22Rv1 (cell line): ENCODE data around the gene ABCD3.
"Not testable (repeated sequence)": the region's sequence is repeated elsewhere in the genome, so short reads cannot be mapped to it uniquely, and the experiment has no call there.

Experiments used
- ZFX ChIP-seq: fragments of 450-650 bp; IDR thresholded peaks from 2 replicates; pipeline ENCODE4 v1.6.1; 2017; ENCODE audit warnings: antibody characterized with exemption, borderline replicate concordance
- TF ChIP-seq, protein P1 (sequence below): fragments of 450-650 bp; IDR thresholded peaks from 2 replicates; pipeline ENCODE4 v1.5.1; 2017; ENCODE audit warnings: mild to moderate bottlenecking

- TF ChIP-seq, protein P1, sequence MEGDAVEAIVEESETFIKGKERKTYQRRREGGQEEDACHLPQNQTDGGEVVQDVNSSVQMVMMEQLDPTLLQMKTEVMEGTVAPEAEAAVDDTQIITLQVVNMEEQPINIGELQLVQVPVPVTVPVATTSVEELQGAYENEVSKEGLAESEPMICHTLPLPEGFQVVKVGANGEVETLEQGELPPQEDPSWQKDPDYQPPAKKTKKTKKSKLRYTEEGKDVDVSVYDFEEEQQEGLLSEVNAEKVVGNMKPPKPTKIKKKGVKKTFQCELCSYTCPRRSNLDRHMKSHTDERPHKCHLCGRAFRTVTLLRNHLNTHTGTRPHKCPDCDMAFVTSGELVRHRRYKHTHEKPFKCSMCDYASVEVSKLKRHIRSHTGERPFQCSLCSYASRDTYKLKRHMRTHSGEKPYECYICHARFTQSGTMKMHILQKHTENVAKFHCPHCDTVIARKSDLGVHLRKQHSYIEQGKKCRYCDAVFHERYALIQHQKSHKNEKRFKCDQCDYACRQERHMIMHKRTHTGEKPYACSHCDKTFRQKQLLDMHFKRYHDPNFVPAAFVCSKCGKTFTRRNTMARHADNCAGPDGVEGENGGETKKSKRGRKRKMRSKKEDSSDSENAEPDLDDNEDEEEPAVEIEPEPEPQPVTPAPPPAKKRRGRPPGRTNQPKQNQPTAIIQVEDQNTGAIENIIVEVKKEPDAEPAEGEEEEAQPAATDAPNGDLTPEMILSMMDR, result not testable (repeated sequence)
- TF ChIP-seq ZFX, result not testable (repeated sequence)
Observed at GRCh38 chr1:94443067-94443466, 24.9 kb downstream of the ABCD3 start.
